Glomerular endothelial cell (primary cell): Measurements from ENCODE around the gene CENPO. TPM values are rescaled to one million over a fixed set of nuclear protein-coding genes. Genes with fewer than 3 reads are reported as not detected.

Source experiments
- DNase-seq: peaks from one replicate; pipeline ENCODE4 v3.0.0-alpha.2; 2011; ENCODE audit warnings: low read depth, low spot score; ENCODE audit errors: extremely low read depth
- total RNA-seq: library from RNA; depleted of rRNA; stranded (reverse); fragments of >200 nt; gene quantifications from 2 replicates; pipeline ENCODE4 v1.2.3, GENCODE V29; 2015

Gene CENPO
- total RNA-seq, 1 donor from 2014 or later, result 14.6 TPM

DNA sequence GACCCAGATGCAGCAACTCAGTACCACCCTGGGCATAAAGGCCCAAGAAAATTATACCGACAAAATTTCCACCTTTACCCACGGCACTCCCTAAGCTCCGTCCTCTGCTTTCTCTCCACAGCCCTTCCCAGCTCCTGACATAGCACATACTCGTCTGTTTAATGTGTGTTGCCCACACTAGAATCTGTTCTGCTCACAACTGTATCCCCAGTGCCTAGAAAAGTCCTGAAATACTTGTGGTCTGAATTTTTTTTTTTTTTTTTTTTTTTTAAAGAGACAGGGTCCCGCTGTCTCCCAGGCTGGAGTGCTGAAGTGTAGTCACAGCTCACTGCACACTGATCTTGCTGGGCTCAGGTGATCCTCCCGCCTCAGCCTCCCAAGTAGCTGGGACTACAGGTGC is 64.5 kb downstream of the CENPO start:
- no peak for DNase-seq

DNA sequence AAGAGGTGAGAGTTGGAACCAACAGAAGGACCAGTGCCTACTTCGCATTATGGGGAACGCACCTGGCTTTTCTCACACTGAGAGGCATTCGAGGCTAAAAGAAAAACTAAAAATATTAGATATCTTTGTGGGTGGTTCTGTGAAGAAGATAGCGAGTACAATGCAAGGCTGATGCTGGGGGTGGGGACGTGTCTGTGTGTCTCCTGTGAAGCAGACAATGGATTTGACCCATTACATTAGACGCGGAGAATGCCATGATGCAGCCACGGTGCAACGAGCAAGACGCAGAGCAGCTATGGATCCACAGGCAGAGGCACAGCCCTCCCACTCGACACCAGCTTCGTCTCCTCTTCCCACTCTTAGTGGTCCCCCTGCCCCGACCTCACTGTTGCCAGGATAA is 65.8 kb downstream of the CENPO start:
- DNase-seq, result no peak

DNA sequence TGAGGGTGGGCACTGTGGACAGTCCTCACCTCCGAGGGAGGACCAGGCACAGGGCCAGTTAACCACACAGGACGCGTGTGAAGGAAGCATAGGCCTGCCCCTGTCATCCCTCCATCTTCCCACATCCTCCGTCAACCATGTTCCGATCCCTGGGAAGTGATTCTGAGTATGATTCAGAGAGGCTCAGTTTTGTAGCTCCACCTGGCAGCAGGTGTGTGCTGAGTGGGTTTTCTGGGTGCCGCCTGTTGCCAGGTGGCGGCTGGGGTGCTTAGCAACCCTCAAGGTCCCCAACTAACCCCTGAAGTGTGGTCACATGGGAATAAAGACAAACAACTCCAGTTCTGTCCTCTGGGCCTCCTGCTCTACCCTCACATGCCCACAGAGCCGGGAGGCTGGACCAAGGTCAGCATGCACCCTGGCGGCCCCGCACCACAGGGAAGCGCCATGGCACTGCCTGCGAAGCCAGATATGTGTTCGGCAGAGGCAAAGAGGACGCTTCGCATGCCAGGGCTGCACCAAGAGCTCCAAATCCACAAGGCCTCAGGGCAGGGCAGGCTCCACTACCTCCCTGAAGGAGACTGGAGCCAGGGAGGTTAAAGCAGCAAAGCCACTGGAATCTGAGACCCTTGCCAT is 66.9 kb downstream of the CENPO start:
- DNase-seq, result no peak

DNA sequence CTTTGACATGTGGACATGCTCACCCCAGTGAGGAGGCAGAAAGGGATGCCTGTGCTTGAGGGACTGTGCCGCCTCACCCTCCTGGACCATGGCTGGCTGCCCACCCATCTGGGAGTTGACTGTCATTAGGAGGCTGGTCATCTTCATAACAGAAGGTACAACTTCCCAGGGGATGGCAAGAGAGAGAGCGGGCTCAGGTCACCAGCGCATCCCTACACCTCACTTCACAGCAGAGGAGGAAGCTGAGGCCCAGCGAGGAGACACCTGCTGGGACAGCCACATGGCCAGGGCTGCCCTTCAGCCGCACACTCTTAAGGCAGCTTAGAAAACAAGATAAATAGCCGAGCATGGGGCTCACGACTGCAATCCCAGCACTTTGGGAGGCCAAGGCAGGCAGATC is 67.4 kb downstream of the CENPO start:
- DNase-seq, result no peak

DNA sequence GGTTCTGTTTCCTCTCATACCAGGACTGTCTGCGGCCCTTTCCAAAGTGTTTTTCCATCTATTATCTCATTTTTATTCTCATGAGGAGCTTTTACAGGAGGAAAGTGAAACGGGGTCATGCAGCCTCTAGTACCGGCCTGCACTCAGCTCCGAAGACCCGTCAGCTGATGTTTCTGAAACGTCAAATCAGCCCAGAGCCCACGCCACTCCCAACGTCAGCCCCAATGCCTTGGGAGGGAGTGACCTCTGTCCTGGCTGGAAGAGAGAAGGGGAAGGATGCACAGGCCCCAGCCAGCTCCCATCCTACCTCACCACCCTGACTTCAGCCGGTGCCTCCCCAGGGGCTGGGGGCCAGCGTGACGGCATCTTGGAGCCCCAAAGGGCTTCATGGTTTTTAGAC is 68.3 kb downstream of the CENPO start:
- DNase-seq, result no peak

DNA sequence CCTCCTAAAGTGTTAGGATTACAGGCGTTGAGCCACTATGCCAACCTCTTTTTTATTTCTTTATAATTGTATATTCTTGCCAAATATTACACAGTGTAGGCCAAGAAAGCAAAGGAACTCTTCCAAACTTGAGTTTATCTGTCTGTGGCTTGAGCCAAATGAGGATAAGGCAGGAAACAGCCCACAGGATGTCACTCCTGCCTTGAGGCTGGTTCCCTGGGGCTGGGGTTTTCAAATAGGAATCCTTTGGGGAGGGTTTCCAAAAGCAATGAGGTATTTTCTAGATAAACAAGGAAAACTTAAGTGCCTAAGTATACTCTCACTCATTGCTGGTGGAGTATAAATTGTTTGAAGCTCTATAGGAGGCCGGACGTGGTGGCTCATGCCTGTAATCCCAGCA is 70.4 kb downstream of the CENPO start:
- no peak for DNase-seq

DNA sequence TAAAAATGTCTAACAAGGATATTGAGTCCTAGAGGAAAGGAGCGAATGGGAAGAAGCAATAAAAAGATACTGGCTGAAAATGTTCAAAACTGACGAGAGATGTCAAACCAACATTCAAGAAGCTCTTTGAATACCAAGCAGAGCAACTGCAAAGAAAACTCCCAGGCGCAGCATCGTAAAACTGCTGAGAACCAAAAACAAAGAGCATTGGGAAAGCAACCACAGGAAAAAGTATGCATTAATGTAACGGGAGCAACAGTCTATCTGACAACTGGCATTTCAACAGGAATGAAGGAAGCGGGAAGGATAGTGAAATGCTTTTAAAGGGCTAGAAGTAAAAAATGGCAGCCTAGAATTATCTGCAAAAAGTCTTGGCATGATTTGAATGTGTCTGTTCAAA is 73.7 kb downstream of the CENPO start:
- DNase-seq, result no peak

DNA sequence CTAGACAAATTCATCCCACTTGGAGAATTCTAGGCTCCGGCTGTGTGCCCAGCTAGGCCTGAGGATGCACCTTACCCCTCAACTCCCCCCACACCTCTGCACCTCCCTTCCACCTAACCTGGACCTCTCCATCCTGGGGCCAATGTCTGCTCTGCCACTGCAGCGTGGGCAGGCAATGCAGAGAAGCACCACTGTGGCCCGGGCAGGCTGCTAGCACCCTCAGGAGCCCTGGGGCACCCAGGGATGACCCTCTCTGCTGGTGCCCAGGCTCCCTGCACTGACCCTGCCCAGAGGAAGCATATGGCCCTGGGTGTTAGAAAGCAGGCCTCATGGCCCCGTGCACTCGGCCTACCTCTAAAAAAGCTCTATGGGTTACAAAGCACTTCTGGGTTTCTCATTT is 77.2 kb downstream of the CENPO start:
- DNase-seq, result no peak

DNA sequence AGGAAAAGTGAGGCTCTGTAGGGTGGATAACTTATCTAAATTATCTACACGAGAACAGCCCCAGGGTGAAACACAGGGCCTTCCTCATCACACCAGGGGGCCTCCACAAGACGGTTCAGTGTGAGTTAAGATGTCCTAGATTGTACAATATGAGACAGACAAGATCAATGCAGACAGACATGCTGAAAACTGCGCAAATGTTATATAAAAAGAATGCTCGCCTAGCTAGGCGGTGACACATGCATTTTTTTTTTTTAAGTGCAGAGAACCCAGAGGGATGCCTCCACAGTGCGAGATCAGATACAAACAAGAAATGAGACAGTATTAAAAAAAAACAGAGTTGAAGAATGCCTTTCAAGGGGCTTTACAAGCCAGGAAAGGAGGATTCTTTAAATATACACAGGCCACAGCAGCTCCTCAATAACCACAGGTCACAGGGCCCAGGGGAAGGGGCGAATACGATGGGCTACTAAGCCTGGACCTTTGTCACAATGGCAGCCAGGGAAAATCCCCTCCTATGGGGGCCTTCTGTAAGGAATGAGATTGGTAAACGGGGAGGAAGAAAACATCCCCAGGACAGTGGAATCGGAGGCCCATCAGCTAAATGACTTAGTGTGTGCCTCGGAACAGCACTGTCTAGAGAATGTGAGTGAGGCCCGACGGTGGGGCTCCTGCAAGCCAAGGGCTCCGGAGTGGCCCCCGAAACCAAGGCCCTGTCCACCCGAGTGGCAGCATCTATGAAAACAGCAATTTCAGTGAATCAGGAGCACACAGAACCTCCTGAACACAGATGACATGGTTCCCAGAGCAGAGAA is 77.9 kb downstream of the CENPO start:
- no peak for DNase-seq

DNA sequence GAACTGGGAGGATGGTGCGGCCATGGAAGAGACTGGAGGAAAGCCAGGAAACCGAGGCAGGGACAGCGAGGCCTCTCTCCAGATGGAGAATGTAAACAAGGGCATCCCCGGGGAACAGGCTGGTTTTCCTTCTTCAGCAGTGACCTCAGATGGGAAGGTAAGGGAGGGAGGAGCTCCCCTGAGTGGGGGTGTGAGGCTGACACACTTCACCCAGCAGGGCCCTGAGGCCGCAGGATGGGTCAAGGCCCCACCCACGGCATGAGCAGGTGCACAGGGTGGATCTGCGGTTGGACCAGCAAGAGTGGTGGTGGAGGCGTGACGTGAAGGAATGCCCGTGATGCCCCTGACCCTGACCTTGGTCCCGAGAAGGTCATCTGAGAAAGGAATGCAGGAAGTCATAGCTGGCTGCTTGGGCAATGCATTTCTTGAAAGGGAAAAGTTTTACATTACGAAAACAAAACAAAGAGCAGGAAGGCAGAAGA is 78.7 kb downstream of the CENPO start:
- DNase-seq, result no peak

Other genes starting within 250 kb of the CENPO start
- gene PTRHD1, start within 50 bp of the CENPO start, total RNA-seq, result 45.5 and 46.8 TPM in 2 replicates
- 36.5 and 36.9 TPM in 2 replicates for gene ADCY3, start 126.8 kb downstream of the CENPO start, total RNA-seq
- 2.2 and 2.3 TPM in 2 replicates for gene DNAJC27, start 178.5 kb downstream of the CENPO start, total RNA-seq
- 0.92 and 1.5 TPM in 2 replicates for gene EFR3B, start 248.7 kb downstream of the CENPO start, total RNA-seq